ENCODE results near the gene SLC22A8. TPM values are rescaled to one million over a fixed set of nuclear protein-coding genes. Genes with fewer than 3 reads are reported as not detected.

The SLC22A8 gene
- total RNA-seq, 1 experiment from 2014 or later: not detected

Other genes with a start within 250 kb of the SLC22A8 start
- gene TAF6L, start 244.4 kb downstream of the SLC22A8 start, total RNA-seq (2014; rRNA removed; shearing (Covaris generic)): 10.5 and 11.9 TPM in 2 replicates
- gene TMEM179B, start 228.4 kb downstream of the SLC22A8 start, total RNA-seq (2014; rRNA removed; shearing (Covaris generic)): 38.4 and 44.3 TPM in 2 replicates
- gene TMEM223, start 223.8 kb downstream of the SLC22A8 start, total RNA-seq (2014; rRNA removed; shearing (Covaris generic)): 21.4 and 25.9 TPM in 2 replicates
- 18.7 and 28.7 TPM in 2 replicates for gene NXF1, start 210.4 kb downstream of the SLC22A8 start, total RNA-seq (2014; rRNA removed; shearing (Covaris generic))
- gene STX5, start 183.8 kb downstream of the SLC22A8 start, total RNA-seq (2014; rRNA removed; shearing (Covaris generic)): 14.7 and 15.9 TPM in 2 replicates
- gene TEX54, start 183.0 kb downstream of the SLC22A8 start, total RNA-seq (2014; rRNA removed; shearing (Covaris generic)): not detected in 2 replicates
- 64.7 and 71.2 TPM in 2 replicates for gene WDR74, start 176.3 kb downstream of the SLC22A8 start, total RNA-seq (2014; rRNA removed; shearing (Covaris generic))
- 449 and 464 TPM in 2 replicates for gene SLC3A2, start 134.9 kb downstream of the SLC22A8 start, total RNA-seq (2014; rRNA removed; shearing (Covaris generic))
- gene CHRM1, start 94.5 kb downstream of the SLC22A8 start, total RNA-seq (2014; rRNA removed; shearing (Covaris generic)): not detected in 2 replicates
- not detected in 2 replicates for gene SLC22A6, start 30.9 kb downstream of the SLC22A8 start, total RNA-seq (2014; rRNA removed; shearing (Covaris generic))
- 0.05 TPM in 1 of 2 replicates, not detected in the other for gene SLC22A24, start 128.4 kb upstream of the SLC22A8 start, total RNA-seq (2014; rRNA removed; shearing (Covaris generic))
- not detected in 2 replicates for gene SLC22A25, start 227.8 kb upstream of the SLC22A8 start, total RNA-seq (2014; rRNA removed; shearing (Covaris generic))

Measured in NCI-H460 (cell line).